HCT116 (cell line): ENCODE data around the gene UBE2L6. TPM values are rescaled to one million over a fixed set of nuclear protein-coding genes. Genes with fewer than 3 reads are reported as not detected.

Source experiments
- ATAC-seq: fragments of 200-7000 bp; cut with Tn5 transposase; 2 replicates; pipeline ENCODE4 v1.9.1; 2020; ENCODE audit warnings: mild to moderate bottlenecking, moderate library complexity
- BruUV-seq: library from RNA; stranded (reverse); fragments of 400-500 nt; replicated peaks from 2 replicates; lab custom pipeline; 2021; lab: Mats Ljungman, UMichigan
- CTCF ChIA-PET: fragments of 300-600 bp; sonication (Branson Sonifier 250); formaldehyde crosslinking; loops from one replicate; lab custom pipeline; 2021; ENCODE audit warnings: antibody characterized with exemption; lab: Charles Lee
- POLR2A ChIA-PET: fragments of 300-600, 350-600 bp; sonication (Branson Sonifier 250); formaldehyde crosslinking; loops from one replicate; lab custom pipeline; 2021; ENCODE audit warnings: antibody characterized with exemption; lab: Charles Lee
- RAD21 ChIA-PET, 2 experiments: fragments of 300-600 bp; sonication (Branson Sonifier 250); formaldehyde crosslinking; loops; one replicate each; lab custom pipeline; 2023; ENCODE audit warnings: low total read pairs in 2 of 2; ENCODE audit not compliant: uncharacterized antibody in 2 of 2, unreplicated experiment in 2 of 2, low non-redundant PET in 1 of 2; lab: Charles Lee
- DNase-seq: peaks from one replicate; pipeline ENCODE4 v3.0.0-alpha.2; 2010; ENCODE audit warnings: low read depth, low spot score
- H2AFZ ChIP-seq: fragments of 200-600 bp; shearing (Covaris generic), sonication (generic); 2 replicates; pipeline ENCODE4 v1.6.1; 2017; ENCODE audit warnings: low read depth, mixed run types, mixed read lengths, antibody characterized with exemption, low read length; ENCODE audit not compliant: poor library complexity, severe bottlenecking
- H3K27ac ChIP-seq: 2 replicates; pipeline ENCODE4 v1.5.1; 2012; ENCODE audit warnings: low read depth, low read length
- H3K27me3 ChIP-seq: fragments of 200-600 bp; sonication (generic); 2 replicates; pipeline ENCODE4 v1.6.1; 2016; ENCODE audit warnings: mixed run types, low read length, mixed read lengths; ENCODE audit not compliant: insufficient read depth
- H3K36me3 ChIP-seq, 2 experiments: fragments of 200-500 bp in 1 of 2; fragments of 200-600 bp in 1 of 2; sonication (Bioruptor generic) in 1 of 2; sonication (generic) in 1 of 2; 2 replicates each; pipeline versions ENCODE4 v1.5.1 to v1.6.1; 2014 to 2016; ENCODE audit warnings: low read length in 2 of 2, inconsistent platforms in 1 of 2, mixed read lengths in 1 of 2, mixed run types in 1 of 2; ENCODE audit not compliant: insufficient read depth in 2 of 2, control insufficient read depth in 1 of 2
- H3K4me1 ChIP-seq, 2 experiments: fragments of 200-600 bp in 1 of 2; sonication (generic) in 1 of 2; 2 replicates each; pipeline versions ENCODE4 v1.5.1 to v1.6.1; 2012 to 2017; ENCODE audit warnings: low read length in 2 of 2, inconsistent platforms in 1 of 2, mild to moderate bottlenecking in 1 of 2, mixed read lengths in 1 of 2, mixed run types in 1 of 2, moderate library complexity in 1 of 2; ENCODE audit not compliant: insufficient read depth in 2 of 2, control insufficient read depth in 1 of 2
- H3K4me2 ChIP-seq: fragments of 200-600 bp; sonication (generic); 2 replicates; pipeline ENCODE4 v1.6.1; 2017; ENCODE audit warnings: mixed run types, low read length, mixed read lengths
- H3K4me3 ChIP-seq, 2 experiments: fragments of 200-600 bp in 1 of 2; sonication (generic) in 1 of 2; replicated peaks in 1 of 2; 2 replicates each; pipeline ENCODE4 v1.5.1; 2011 to 2016; ENCODE audit warnings: low read length in 2 of 2, control low read depth in 1 of 2, low read depth in 1 of 2, mild to moderate bottlenecking in 1 of 2, mixed read lengths in 1 of 2, mixed run types in 1 of 2
- H3K79me2 ChIP-seq: fragments of 200-600 bp; sonication (generic); 2 replicates; pipeline ENCODE4 v1.6.1; 2017; ENCODE audit warnings: mild to moderate bottlenecking, mixed run types, low read length, moderate library complexity, mixed read lengths; ENCODE audit not compliant: insufficient read depth
- H3K9ac ChIP-seq: fragments of 200-600 bp; sonication (generic); 2 replicates; pipeline ENCODE4 v1.6.1; 2016; ENCODE audit warnings: low read length, mixed read lengths
- H3K9me2 ChIP-seq: fragments of 200-600 bp; sonication (generic), shearing (Covaris generic); 2 replicates; pipeline ENCODE4 v1.6.1; 2017; ENCODE audit warnings: mixed run types, mild to moderate bottlenecking, moderate library complexity; ENCODE audit not compliant: insufficient read depth
- H3K9me3 ChIP-seq, 2 experiments: fragments of 200-500 bp in 1 of 2; fragments of 200-600 bp in 1 of 2; sonication (Bioruptor generic) in 1 of 2; sonication (generic) in 1 of 2; 2 replicates each; pipeline ENCODE4 v1.6.1; 2014 to 2017; ENCODE audit warnings: low read length in 2 of 2, mixed read lengths in 2 of 2, inconsistent platforms in 1 of 2, low read depth in 1 of 2, mild to moderate bottlenecking in 1 of 2, mixed run types in 1 of 2, moderate library complexity in 1 of 2; ENCODE audit not compliant: control insufficient read depth in 1 of 2, insufficient read depth in 1 of 2
- H4K20me1 ChIP-seq: fragments of 200-600 bp; sonication (generic), shearing (Covaris generic); 2 replicates; pipeline ENCODE4 v1.6.1; 2017; ENCODE audit warnings: mixed run types, mild to moderate bottlenecking, moderate library complexity; ENCODE audit not compliant: insufficient read depth
- CEBPB ChIP-seq: IDR thresholded peaks from 2 replicates; pipeline ENCODE4 v1.6.1; 2012; ENCODE audit warnings: low read depth
- EZH2 ChIP-seq: fragments of 200-600 bp; sonication (generic); IDR thresholded peaks from 2 replicates; pipeline ENCODE4 v1.6.1; 2017; ENCODE audit warnings: antibody characterized with exemption, mixed run types
- EZH2phosphoT487 ChIP-seq: fragments of 200-600 bp; IDR thresholded peaks from 2 replicates; pipeline ENCODE4 v1.6.1; 2018; ENCODE audit warnings: antibody characterized with exemption, borderline replicate concordance
- FOSL1 ChIP-seq: IDR thresholded peaks from 2 replicates; pipeline ENCODE4 v1.6.1; 2012; ENCODE audit warnings: low read depth
- MAX ChIP-seq: IDR thresholded peaks from 2 replicates; pipeline ENCODE4 v1.6.1; 2012
- POLR2A ChIP-seq: IDR thresholded peaks from 2 replicates; pipeline ENCODE4 v1.7.0; 2011; ENCODE audit warnings: borderline replicate concordance; ENCODE audit not compliant: insufficient read depth, insufficient read length; ENCODE audit errors: extremely low read depth
- POLR2AphosphoS5 ChIP-seq: IDR thresholded peaks from 2 replicates; pipeline ENCODE4 v1.6.1; 2011; ENCODE audit warnings: mild to moderate bottlenecking, low read depth, low read length, moderate library complexity
- RAD21 ChIP-seq: IDR thresholded peaks from 2 replicates; pipeline ENCODE4 v1.6.1; 2012; ENCODE audit warnings: low read depth, mild to moderate bottlenecking
- SIN3A ChIP-seq: IDR thresholded peaks from 2 replicates; pipeline ENCODE4 v1.6.1; 2012; ENCODE audit warnings: low read depth
- SP1 ChIP-seq: IDR thresholded peaks from 2 replicates; pipeline ENCODE4 v1.6.1; 2012; ENCODE audit warnings: low read depth
- SRF ChIP-seq: IDR thresholded peaks from 2 replicates; pipeline ENCODE4 v1.6.1; 2012; ENCODE audit warnings: low read depth
- TCF7L2 ChIP-seq: IDR thresholded peaks from 2 replicates; pipeline ENCODE4 v1.7.0; 2011; ENCODE audit warnings: borderline replicate concordance, inconsistent platforms; ENCODE audit not compliant: insufficient read depth, insufficient read length; ENCODE audit errors: extremely low read depth
- YY1 ChIP-seq: IDR thresholded peaks from 2 replicates; pipeline ENCODE4 v1.6.1; 2011; ENCODE audit warnings: low read length, low read depth, moderate library complexity, mild to moderate bottlenecking; ENCODE audit not compliant: insufficient replicate concordance; ENCODE audit errors: extremely low read depth
- ZFX ChIP-seq: fragments of 450-650 bp; IDR thresholded peaks from 2 replicates; pipeline ENCODE4 v1.6.1; 2017
- ZNF274 ChIP-seq: fragments of 200-500 bp; sonication (Bioruptor generic); IDR thresholded peaks from 2 replicates; pipeline ENCODE4 v1.6.1; 2014; ENCODE audit warnings: mild to moderate bottlenecking, low read depth, low read length, inconsistent platforms
- intact Hi-C: fragments of 100-400 bp; cut with micrococcal nuclease; formaldehyde crosslinking; loops from 2 replicates; pipeline ENCODE4 v1.10.0; 2022
- total RNA-seq: library from RNA; stranded (reverse); gene quantifications from one replicate; pipeline ENCODE4 v1.2.1, GENCODE V29; 2021; ENCODE audit not compliant: unreplicated experiment
- TF ChIP-seq, protein P1 (sequence below), 3 experiments: fragments of 200-600 bp in 1 of 3; sonication (generic) in 1 of 3; IDR thresholded peaks in 2 of 3; conservative IDR thresholded peaks in 1 of 3; 2 replicates each; pipeline ENCODE4 v1.5.1; 2012 to 2017; ENCODE audit warnings: low read depth in 2 of 3, low read length in 2 of 3, antibody characterized with exemption in 1 of 3, borderline replicate concordance in 1 of 3, control low read depth in 1 of 3, mild to moderate bottlenecking in 1 of 3, mixed read lengths in 1 of 3, mixed run types in 1 of 3, moderate library complexity in 1 of 3; ENCODE audit not compliant: insufficient read depth in 1 of 3
- TF ChIP-seq, protein P2 (sequence below): IDR thresholded peaks from 2 replicates; pipeline ENCODE4 v1.6.1; 2012

UBE2L6 gene
- total RNA-seq, 1 experiment from 2014 or later = 24.8 TPM

DNA sequence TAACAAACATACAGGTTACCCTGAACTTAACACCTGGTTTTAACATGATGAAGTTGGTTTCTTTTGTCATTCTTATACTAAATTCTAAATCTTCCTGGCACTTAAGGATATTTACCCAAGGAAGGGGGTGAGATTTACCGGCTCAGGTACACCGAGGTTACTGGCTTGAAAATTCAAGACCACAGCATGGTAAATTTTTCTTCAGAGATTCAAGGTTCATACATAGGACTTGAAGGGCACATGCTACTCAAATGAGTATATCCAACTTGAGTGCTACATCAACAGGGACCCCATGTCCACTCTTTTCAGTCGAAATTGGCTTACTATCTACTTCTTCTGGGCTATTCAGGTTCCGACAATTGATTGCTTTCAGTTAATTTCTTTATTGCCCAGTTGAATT, 42.7 kb upstream of the UBE2L6 start:
- H3K9ac ChIP-seq = no peak overlapping the region
- ChIA-PET POLR2A (no interaction called here), CTCF (interaction anchor here (1.3 kb wide), 1 partner anchor 31 kb away, joined by 4 read pairs; no protein-coding TSS in a partner anchor), RAD21 (no interaction called here)
- H3K27me3 ChIP-seq = no peaks in the 10 kb centered on the region
- no peak for TF ChIP-seq FOSL1
- TF ChIP-seq CEBPB = no peak
- TF ChIP-seq SRF = no peak
- no peak for TF ChIP-seq ZNF274
- no peak for TF ChIP-seq MAX
- TF ChIP-seq, protein P1, sequence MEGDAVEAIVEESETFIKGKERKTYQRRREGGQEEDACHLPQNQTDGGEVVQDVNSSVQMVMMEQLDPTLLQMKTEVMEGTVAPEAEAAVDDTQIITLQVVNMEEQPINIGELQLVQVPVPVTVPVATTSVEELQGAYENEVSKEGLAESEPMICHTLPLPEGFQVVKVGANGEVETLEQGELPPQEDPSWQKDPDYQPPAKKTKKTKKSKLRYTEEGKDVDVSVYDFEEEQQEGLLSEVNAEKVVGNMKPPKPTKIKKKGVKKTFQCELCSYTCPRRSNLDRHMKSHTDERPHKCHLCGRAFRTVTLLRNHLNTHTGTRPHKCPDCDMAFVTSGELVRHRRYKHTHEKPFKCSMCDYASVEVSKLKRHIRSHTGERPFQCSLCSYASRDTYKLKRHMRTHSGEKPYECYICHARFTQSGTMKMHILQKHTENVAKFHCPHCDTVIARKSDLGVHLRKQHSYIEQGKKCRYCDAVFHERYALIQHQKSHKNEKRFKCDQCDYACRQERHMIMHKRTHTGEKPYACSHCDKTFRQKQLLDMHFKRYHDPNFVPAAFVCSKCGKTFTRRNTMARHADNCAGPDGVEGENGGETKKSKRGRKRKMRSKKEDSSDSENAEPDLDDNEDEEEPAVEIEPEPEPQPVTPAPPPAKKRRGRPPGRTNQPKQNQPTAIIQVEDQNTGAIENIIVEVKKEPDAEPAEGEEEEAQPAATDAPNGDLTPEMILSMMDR (IDR thresholded peaks at IDR 0.05 in 2 of 3, conservative IDR thresholded peaks at IDR 0.05 in 1 of 3; ENCODE audit: borderline replicate concordance in 1 of 3, insufficient read depth in 1 of 3, low read depth in 2 of 3, low read length in 2 of 3) = no peak
- TF ChIP-seq EZH2 = no peak
- no peak for TF ChIP-seq EZH2phosphoT487
- TF ChIP-seq RAD21 = no peak
- no peak for TF ChIP-seq SIN3A
- no peak for TF ChIP-seq YY1
- TF ChIP-seq, protein P2, sequence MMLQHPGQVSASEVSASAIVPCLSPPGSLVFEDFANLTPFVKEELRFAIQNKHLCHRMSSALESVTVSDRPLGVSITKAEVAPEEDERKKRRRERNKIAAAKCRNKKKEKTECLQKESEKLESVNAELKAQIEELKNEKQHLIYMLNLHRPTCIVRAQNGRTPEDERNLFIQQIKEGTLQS = no peak
- no peak for TF ChIP-seq SP1
- no peak for TF ChIP-seq ZFX
- no peak for TF ChIP-seq POLR2AphosphoS5
- TF ChIP-seq TCF7L2 = no peak
- TF ChIP-seq POLR2A = no peak
- H2AFZ ChIP-seq = no peak overlapping the region
- H3K4me2 ChIP-seq = no peak overlapping the region
- no peak overlapping the region for H3K4me3 ChIP-seq
- ATAC-seq = no peak
- no peaks in the 10 kb centered on the region for H3K4me1 ChIP-seq
- BruUV-seq = no TSS peak
- H4K20me1 ChIP-seq = no peaks in the 10 kb centered on the region
- intact Hi-C loops = no loop called here
- no peaks in the 10 kb centered on the region for H3K9me3 ChIP-seq
- no peak overlapping the region for H3K27ac ChIP-seq
- H3K36me3 ChIP-seq = no peaks in the 10 kb centered on the region
- H3K79me2 ChIP-seq = no peaks in the 10 kb centered on the region
- no peak for DNase-seq
- no peaks in the 10 kb centered on the region for H3K9me2 ChIP-seq
